Sigmoid colon (tissue), 4 donors: ENCODE data around the gene TNPO1.

Source experiments
- EP300 ChIP-seq, 4 donors: sonication (generic); formaldehyde crosslinking; IDR thresholded peaks; one replicate each; pipeline ENCODE4 v1.6.1; 2017; ENCODE audit warnings: antibody characterized with exemption in 4 of 4
- POLR2A ChIP-seq, 2 donors: fragments of 450-650 bp; IDR thresholded peaks; one replicate each; pipeline ENCODE4 v1.6.1; 2016; ENCODE audit warnings: antibody characterized with exemption in 2 of 2, mild to moderate bottlenecking in 2 of 2, moderate library complexity in 2 of 2
- POLR2AphosphoS5 ChIP-seq, 4 donors: sonication (generic); formaldehyde crosslinking; IDR thresholded peaks; one replicate each; pipeline ENCODE4 v1.6.1; 2017; ENCODE audit warnings: antibody characterized with exemption in 4 of 4
- TF ChIP-seq, protein P1 (sequence below), 4 experiments: fragments of 450-650 bp in 3 of 4; fragments of 200-600 bp in 1 of 4; IDR thresholded peaks; one replicate each; pipeline ENCODE4 v1.5.1; 2016 to 2019; ENCODE audit warnings: antibody characterized with exemption in 4 of 4, mild to moderate bottlenecking in 3 of 4, moderate library complexity in 2 of 4

DNA sequence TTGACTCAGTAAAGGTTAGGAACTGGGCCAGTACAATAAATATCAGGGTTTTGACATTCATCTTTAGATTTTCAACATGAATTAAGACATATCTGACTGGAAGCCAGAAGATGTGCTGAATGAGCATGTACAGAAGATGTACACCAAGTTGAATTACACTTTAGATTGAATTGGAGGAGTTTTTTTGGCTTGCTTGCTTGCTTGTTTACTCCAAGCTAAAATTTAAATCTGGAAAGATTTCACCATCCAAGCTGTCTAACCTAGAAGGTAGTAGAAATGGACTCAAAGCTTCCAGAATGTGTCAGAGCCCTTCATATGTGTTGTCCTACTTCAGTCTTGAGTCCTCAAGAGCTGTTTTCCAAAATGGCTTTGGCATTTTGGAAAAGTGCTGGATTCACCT is 90.3 kb downstream of the TNPO1 start:
- TF ChIP-seq, protein P1, sequence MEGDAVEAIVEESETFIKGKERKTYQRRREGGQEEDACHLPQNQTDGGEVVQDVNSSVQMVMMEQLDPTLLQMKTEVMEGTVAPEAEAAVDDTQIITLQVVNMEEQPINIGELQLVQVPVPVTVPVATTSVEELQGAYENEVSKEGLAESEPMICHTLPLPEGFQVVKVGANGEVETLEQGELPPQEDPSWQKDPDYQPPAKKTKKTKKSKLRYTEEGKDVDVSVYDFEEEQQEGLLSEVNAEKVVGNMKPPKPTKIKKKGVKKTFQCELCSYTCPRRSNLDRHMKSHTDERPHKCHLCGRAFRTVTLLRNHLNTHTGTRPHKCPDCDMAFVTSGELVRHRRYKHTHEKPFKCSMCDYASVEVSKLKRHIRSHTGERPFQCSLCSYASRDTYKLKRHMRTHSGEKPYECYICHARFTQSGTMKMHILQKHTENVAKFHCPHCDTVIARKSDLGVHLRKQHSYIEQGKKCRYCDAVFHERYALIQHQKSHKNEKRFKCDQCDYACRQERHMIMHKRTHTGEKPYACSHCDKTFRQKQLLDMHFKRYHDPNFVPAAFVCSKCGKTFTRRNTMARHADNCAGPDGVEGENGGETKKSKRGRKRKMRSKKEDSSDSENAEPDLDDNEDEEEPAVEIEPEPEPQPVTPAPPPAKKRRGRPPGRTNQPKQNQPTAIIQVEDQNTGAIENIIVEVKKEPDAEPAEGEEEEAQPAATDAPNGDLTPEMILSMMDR (IDR thresholded peaks at IDR 0.05), result no peak
- no peak for TF ChIP-seq POLR2A (IDR thresholded peaks at IDR 0.05)
- TF ChIP-seq EP300 (IDR thresholded peaks at IDR 0.05), result no peak
- TF ChIP-seq POLR2AphosphoS5 (IDR thresholded peaks at IDR 0.05), result no peak
